Stimulated activated naive B cell treated with anti-CD40 and anti-IgM and Interleukin-4, amounts not matched to agents 10 μg/mL and 1 μg/mL and 100 μg/mL, for 72 hours (primary cell): Measurements from ENCODE around the gene PLEKHG4B.
"Not testable (repeated sequence)": the region's sequence is repeated elsewhere in the genome, so short reads cannot be mapped to it uniquely, and the experiment has no call there.

ENCODE experiments used
- ATAC-seq, 2 donors: fragments of 150-1000 bp; cut with Tn5 transposase; replicated peaks; 2 replicates each; pipeline ENCODE4 v1.10.0; 2021; ENCODE audit warnings: moderate library complexity in 1 of 2
- DNase-seq: peaks from one replicate; pipeline ENCODE4 v3.0.0; 2021
- H3K27ac Mint-ChIP-seq: one replicate; pipeline ENCODE4 v1.8.0; 2022; ENCODE audit warnings: mild to moderate bottlenecking, mixed read lengths
- H3K27me3 Mint-ChIP-seq, 2 donors: one replicate each; pipeline ENCODE4 v1.8.0; 2022; ENCODE audit warnings: mixed read lengths in 2 of 2
- H3K36me3 Mint-ChIP-seq, 2 donors: one replicate each; pipeline ENCODE4 v1.8.0; 2022; ENCODE audit warnings: mixed read lengths in 2 of 2, mild to moderate bottlenecking in 1 of 2
- H3K4me1 Mint-ChIP-seq, 2 donors: one replicate each; pipeline ENCODE4 v1.8.0; 2022; ENCODE audit warnings: mixed read lengths in 2 of 2, mild to moderate bottlenecking in 1 of 2
- H3K4me3 Mint-ChIP-seq, 2 donors: one replicate each; pipeline ENCODE4 v1.8.0; 2022; ENCODE audit warnings: mild to moderate bottlenecking in 2 of 2, mixed read lengths in 2 of 2, moderate library complexity in 1 of 2
- H3K9me3 Mint-ChIP-seq, 2 donors: one replicate each; pipeline ENCODE4 v1.8.0; 2022; ENCODE audit warnings: mixed read lengths in 2 of 2, mild to moderate bottlenecking in 1 of 2

The PLEKHG4B gene

GRCh38 chr5:233426-233825 is 141.5 kb downstream of the PLEKHG4B start:
- H3K27ac Mint-ChIP-seq, H3K4me1 Mint-ChIP-seq, DNase-seq, ATAC-seq, H3K9me3 Mint-ChIP-seq, H3K27me3 Mint-ChIP-seq, H3K4me3 Mint-ChIP-seq: not testable (repeated sequence)
- peaks cover 43 to 51% of the 10 kb centered on the region in 2 donors for H3K36me3 Mint-ChIP-seq

GRCh38 chr5:234450-234849 is 142.5 kb downstream of the PLEKHG4B start:
- DNase-seq (no peak), ATAC-seq (no peak)
- Mint-ChIP-seq H3K4me3 (no peak overlapping the region), H3K4me1 (no peaks in the 10 kb centered on the region), H3K36me3 (peaks cover 36 to 49% of the 10 kb centered on the region in 2 donors), H3K9me3 (no peaks in the 10 kb centered on the region), H3K27me3 (no peaks in the 10 kb centered on the region), H3K27ac (no peak overlapping the region)

GRCh38 chr5:235527-235926 is 143.6 kb downstream of the PLEKHG4B start:
- not testable (repeated sequence) for H3K27ac Mint-ChIP-seq, H3K4me1 Mint-ChIP-seq, H3K4me3 Mint-ChIP-seq, H3K27me3 Mint-ChIP-seq, ATAC-seq, DNase-seq, H3K9me3 Mint-ChIP-seq
- H3K36me3 Mint-ChIP-seq: peaks cover 38 to 54% of the 10 kb centered on the region in 2 donors

GRCh38 chr5:237931-238330 is 146.0 kb downstream of the PLEKHG4B start:
- H3K27me3 Mint-ChIP-seq, H3K9me3 Mint-ChIP-seq, H3K4me1 Mint-ChIP-seq, ATAC-seq, H3K4me3 Mint-ChIP-seq, H3K27ac Mint-ChIP-seq, DNase-seq: not testable (repeated sequence)
- H3K36me3 Mint-ChIP-seq: peaks cover 52 to 65% of the 10 kb centered on the region in 2 donors
